UCSD-AML1 (cell line): ENCODE data around the gene RNU4-1.

ENCODE experiments used
- DNase-seq: peaks from one replicate; lab custom pipeline; 2025; ENCODE audit not compliant: unreplicated experiment; lab: John Stamatoyannopoulos, UW

RNU4-1 gene

GRCh38 chr12:120290609-120291305, 2.3 kb downstream of the RNU4-1 start:
- DNase-seq, result peak; percentile 37

- DNase-seq, result no peak
These were observed 5.5 kb downstream of the RNU4-1 start for GRCh38 chr12:120287491-120287890.

- DNase-seq, result no peak
These were observed 6.1 kb downstream of the RNU4-1 start for GRCh38 chr12:120286768-120287490.

- DNase-seq, result no peak
These were observed 8.7 kb downstream of the RNU4-1 start for GRCh38 chr12:120284381-120284780.

GRCh38 chr12:120283318-120283717, 9.7 kb downstream of the RNU4-1 start:
- DNase-seq, result no peak

- DNase-seq, result no peak
These were observed 14.6 kb downstream of the RNU4-1 start for GRCh38 chr12:120278137-120279069.

GRCh38 chr12:120276734-120277133, 16.3 kb downstream of the RNU4-1 start:
- no peak for DNase-seq

GRCh38 chr12:120267736-120268135, 25.3 kb downstream of the RNU4-1 start:
- no peak for DNase-seq

- DNase-seq, result no peak
These were observed 26.7 kb downstream of the RNU4-1 start for GRCh38 chr12:120266180-120266870.

GRCh38 chr12:120265473-120266179, 27.4 kb downstream of the RNU4-1 start, which contains the start of gene PXN:
PXN (minus strand) TSS chr12:120265730; CDS start chr12:120265629, 101 bp downstream.
- DNase-seq, result peak; percentile 83

- DNase-seq, result no peak
These were observed 28.0 kb downstream of the RNU4-1 start for GRCh38 chr12:120264904-120265472.

GRCh38 chr12:120264086-120264903, 28.7 kb downstream of the RNU4-1 start:
- no peak for DNase-seq

- no peak for DNase-seq
These were observed 29.3 kb downstream of the RNU4-1 start for GRCh38 chr12:120263748-120264085.

GRCh38 chr12:120262852-120263747, 29.9 kb downstream of the RNU4-1 start:
- no peak for DNase-seq

GRCh38 chr12:120261951-120262851, 30.8 kb downstream of the RNU4-1 start:
- DNase-seq, result no peak

- no peak for DNase-seq
These were observed 32.4 kb downstream of the RNU4-1 start for GRCh38 chr12:120260607-120261006.
